Measurements from ENCODE around the gene SPINK2.

Gene SPINK2

DNA sequence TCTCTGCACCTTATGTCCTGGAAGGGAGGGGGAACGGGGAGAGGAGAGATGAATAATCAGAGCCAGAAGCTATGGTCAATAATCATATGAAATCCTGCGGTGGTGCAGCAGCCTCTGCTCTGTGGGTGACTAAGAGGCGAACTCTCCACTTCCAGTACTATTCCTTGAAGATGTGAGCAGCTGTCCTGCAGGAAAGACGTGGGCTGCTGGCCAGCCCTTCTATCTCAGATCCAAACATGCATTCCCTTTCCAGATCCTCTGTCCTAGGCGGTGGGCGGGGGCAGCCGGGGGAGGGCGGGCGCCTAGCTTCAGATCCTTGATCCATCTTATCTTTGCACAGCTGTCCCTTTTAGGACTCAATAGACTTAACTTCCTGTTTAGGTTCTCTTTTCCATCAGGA, 34.5 kb downstream of the SPINK2 start:
- TF ChIP-seq, protein P1, sequence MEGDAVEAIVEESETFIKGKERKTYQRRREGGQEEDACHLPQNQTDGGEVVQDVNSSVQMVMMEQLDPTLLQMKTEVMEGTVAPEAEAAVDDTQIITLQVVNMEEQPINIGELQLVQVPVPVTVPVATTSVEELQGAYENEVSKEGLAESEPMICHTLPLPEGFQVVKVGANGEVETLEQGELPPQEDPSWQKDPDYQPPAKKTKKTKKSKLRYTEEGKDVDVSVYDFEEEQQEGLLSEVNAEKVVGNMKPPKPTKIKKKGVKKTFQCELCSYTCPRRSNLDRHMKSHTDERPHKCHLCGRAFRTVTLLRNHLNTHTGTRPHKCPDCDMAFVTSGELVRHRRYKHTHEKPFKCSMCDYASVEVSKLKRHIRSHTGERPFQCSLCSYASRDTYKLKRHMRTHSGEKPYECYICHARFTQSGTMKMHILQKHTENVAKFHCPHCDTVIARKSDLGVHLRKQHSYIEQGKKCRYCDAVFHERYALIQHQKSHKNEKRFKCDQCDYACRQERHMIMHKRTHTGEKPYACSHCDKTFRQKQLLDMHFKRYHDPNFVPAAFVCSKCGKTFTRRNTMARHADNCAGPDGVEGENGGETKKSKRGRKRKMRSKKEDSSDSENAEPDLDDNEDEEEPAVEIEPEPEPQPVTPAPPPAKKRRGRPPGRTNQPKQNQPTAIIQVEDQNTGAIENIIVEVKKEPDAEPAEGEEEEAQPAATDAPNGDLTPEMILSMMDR (conservative IDR thresholded peaks at IDR 0.05): no peak
- no peak for TF ChIP-seq ZFX (IDR thresholded peaks at IDR 0.05)
- no peak overlapping the region for H3K27ac ChIP-seq

- no peak overlapping the region for H3K27ac ChIP-seq
- TF ChIP-seq, protein P1 (conservative IDR thresholded peaks at IDR 0.05): no peak
- TF ChIP-seq ZFX (IDR thresholded peaks at IDR 0.05): no peak
Measured at GRCh38 chr4:56783986-56784385, 37.5 kb downstream of the SPINK2 start.

DNA sequence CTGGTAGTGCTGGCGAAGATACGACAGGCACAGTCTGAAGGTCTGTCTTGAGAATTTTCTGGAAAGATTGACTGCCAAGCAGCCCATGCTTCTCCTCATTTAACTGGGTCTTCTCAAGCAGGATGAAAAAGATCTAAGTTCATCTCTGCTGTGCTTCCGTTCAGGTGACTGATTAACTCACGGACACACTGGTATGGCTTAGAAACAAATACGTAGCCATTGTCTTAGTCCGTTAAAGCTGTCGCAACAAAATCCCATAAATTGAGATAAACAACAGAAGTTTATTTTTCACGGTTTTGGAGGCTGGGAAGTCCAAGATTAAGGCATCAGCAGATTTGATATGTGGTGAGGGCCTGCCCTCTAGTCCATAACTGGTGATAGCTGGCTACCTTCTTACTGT, 39.5 kb downstream of the SPINK2 start:
- TF ChIP-seq ZFX (IDR thresholded peaks at IDR 0.05): no peak
- TF ChIP-seq, protein P1 (conservative IDR thresholded peaks at IDR 0.05): no peak
- no peak overlapping the region for H3K27ac ChIP-seq

DNA sequence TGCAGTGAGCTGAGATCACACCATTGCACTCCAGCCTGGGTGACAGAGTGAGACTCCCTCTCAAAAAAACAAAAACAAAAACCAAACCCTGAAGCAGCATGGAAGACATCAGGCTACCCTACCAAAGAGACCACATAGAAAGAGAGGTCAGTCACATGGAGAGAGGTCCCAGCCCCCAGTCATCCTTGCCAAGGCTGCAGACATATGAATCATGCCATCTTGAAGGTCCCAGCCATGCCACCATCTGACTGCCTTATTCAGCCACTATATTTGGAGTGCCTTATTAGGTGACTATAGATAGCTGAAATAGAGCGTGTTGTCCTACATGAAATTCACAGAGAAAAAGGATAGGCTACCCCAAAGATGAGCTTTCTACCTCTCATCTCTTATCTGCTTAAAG, 48.2 kb downstream of the SPINK2 start:
- no peak for TF ChIP-seq ZFX (IDR thresholded peaks at IDR 0.05)
- TF ChIP-seq, protein P1 (conservative IDR thresholded peaks at IDR 0.05): no peak

DNA sequence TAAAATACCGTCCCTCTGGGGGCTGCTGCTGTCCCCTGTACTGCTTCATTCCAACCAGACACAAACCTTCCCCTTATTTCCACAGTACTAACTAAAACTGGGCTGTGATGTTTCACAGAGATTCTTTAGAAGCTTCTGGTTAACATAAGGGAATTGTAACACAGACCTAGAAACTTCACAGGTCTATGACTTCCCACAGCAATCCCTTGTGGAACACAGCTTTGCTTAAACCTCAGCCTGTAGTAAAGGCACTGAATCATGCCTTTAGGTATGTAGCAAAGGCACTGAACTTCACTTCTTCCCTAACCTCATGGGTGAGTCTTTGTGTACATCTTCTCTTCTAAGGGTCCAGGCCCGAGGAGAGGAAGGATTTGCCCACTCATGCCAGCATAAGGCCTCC, 49.4 kb downstream of the SPINK2 start:
- H3K27ac ChIP-seq: no peak overlapping the region
- TF ChIP-seq ZFX (IDR thresholded peaks at IDR 0.05): no peak
- TF ChIP-seq, protein P1 (conservative IDR thresholded peaks at IDR 0.05): no peak

More for the DNA sequence above, 48.2 kb downstream of the SPINK2 start:
- no peak overlapping the region for H3K27ac ChIP-seq

DNA sequence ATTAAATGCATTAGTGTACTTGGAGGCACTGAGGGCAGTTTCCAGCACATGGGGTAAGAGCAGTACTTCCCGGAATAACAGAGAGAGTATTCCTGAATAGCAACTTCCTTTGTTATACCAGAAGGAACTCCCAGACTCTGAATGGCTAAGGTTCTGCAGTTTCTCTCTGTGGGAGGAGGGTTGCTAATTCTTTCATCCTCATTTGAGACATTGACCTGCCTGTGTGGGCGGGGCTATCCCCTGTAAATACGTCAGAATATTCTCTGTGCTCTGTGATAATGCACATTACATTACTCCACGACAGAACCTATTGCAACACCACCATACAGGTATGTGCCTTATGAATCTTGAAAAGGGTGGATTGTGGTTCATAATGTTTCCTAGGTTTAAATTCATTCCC, 52.7 kb downstream of the SPINK2 start:
- H3K27ac ChIP-seq: no peak overlapping the region
- TF ChIP-seq, protein P1 (conservative IDR thresholded peaks at IDR 0.05): no peak
- TF ChIP-seq ZFX (IDR thresholded peaks at IDR 0.05): no peak

DNA sequence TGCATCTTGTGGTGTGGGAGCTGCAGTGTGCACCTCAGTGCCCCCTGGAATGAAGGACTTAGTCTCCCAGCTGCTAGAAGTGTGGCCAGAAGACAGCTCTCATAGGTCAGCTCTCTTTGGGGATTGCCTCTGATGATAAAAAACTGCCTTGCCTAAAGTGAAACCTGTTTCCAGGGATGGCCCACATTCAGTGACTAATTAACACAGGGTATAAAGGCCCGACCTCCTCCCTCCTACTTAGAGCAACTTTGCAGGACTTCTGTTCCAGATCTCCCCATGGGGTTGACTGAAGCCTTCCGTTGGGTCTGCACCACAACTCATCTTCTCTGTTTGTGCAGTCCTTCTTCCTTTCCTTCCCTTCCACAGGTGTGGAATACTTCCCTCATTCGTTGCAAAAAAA, 53.2 kb downstream of the SPINK2 start:
- TF ChIP-seq, protein P1 (conservative IDR thresholded peaks at IDR 0.05): no peak
- no peak for TF ChIP-seq ZFX (IDR thresholded peaks at IDR 0.05)

More for the DNA sequence above, 53.2 kb downstream of the SPINK2 start:
- no peak overlapping the region for H3K27ac ChIP-seq
